H9 (cell line): ENCODE data around the gene NLGN3. TPM values are rescaled to one million over a fixed set of nuclear protein-coding genes. Genes with fewer than 3 reads are reported as not detected.

Source experiments
- DNase-seq: peaks from one replicate; pipeline ENCODE4 v3.0.0-alpha.2; 2017
- H2AFZ ChIP-seq: one replicate; pipeline ENCODE4 v1.6.1; 2013; ENCODE audit warnings: mild to moderate bottlenecking, low read length, control low read depth, moderate library complexity
- H2AK5ac ChIP-seq: 2 replicates; pipeline ENCODE4 v1.6.1; 2013; ENCODE audit warnings: low read length, control low read depth, mixed read lengths; ENCODE audit not compliant: insufficient read length
- H2BK120ac ChIP-seq: one replicate; pipeline ENCODE4 v1.6.1; 2013; ENCODE audit warnings: low read depth, mild to moderate bottlenecking, low read length, control low read depth, inconsistent platforms; ENCODE audit not compliant: poor library complexity, severe bottlenecking
- H2BK12ac ChIP-seq: 2 replicates; pipeline ENCODE4 v1.6.1; 2013; ENCODE audit warnings: low read length, control low read depth, mixed read lengths, low read depth; ENCODE audit not compliant: insufficient read length
- H2BK15ac ChIP-seq: 2 replicates; pipeline ENCODE4 v1.6.1; 2013; ENCODE audit warnings: low read depth, low read length, control low read depth
- H2BK20ac ChIP-seq: one replicate; pipeline ENCODE4 v1.6.1; 2013; ENCODE audit warnings: low read depth, mild to moderate bottlenecking, low read length, control low read depth, inconsistent platforms; ENCODE audit not compliant: poor library complexity, severe bottlenecking
- H2BK5ac ChIP-seq: 2 replicates; pipeline ENCODE4 v1.6.1; 2013; ENCODE audit warnings: low read length, control low read depth, mixed read lengths; ENCODE audit not compliant: insufficient read length
- H3K14ac ChIP-seq: 2 replicates; pipeline ENCODE4 v1.6.1; 2013; ENCODE audit warnings: low read length, control low read depth; ENCODE audit not compliant: insufficient read depth
- H3K18ac ChIP-seq: 2 replicates; pipeline ENCODE4 v1.6.1; 2013; ENCODE audit warnings: low read depth, mild to moderate bottlenecking, mixed read lengths, low read length, control low read depth; ENCODE audit not compliant: insufficient read length
- H3K23ac ChIP-seq: 2 replicates; pipeline ENCODE4 v1.6.1; 2013; ENCODE audit warnings: low read length, control low read depth, mixed read lengths, low read depth; ENCODE audit not compliant: insufficient read length
- H3K23me2 ChIP-seq: 2 replicates; pipeline ENCODE4 v1.6.1; 2013; ENCODE audit warnings: low read depth, mild to moderate bottlenecking, mixed read lengths, low read length, control low read depth; ENCODE audit not compliant: insufficient read length, poor library complexity, severe bottlenecking
- H3K27ac ChIP-seq: 2 replicates; pipeline ENCODE4 v1.5.1; 2013; ENCODE audit warnings: low read length, control low read depth, mixed read lengths, low read depth; ENCODE audit not compliant: insufficient read length
- H3K27me3 ChIP-seq: 2 replicates; pipeline ENCODE4 v1.6.1; 2013; ENCODE audit warnings: low read length, control low read depth, inconsistent platforms; ENCODE audit not compliant: insufficient read depth
- H3K4ac ChIP-seq: 2 replicates; pipeline ENCODE4 v1.6.1; 2013; ENCODE audit warnings: low read depth, mild to moderate bottlenecking, control low read depth, inconsistent platforms, low read length, moderate library complexity
- H3K4me1 ChIP-seq: 2 replicates; pipeline ENCODE4 v1.6.1; 2013; ENCODE audit warnings: low read length, control low read depth, inconsistent platforms; ENCODE audit not compliant: insufficient read depth
- H3K4me2 ChIP-seq: 2 replicates; pipeline ENCODE4 v1.6.1; 2013; ENCODE audit warnings: low read length, control low read depth, mixed read lengths; ENCODE audit not compliant: insufficient read length, insufficient read depth
- H3K56ac ChIP-seq: 2 replicates; pipeline ENCODE4 v1.6.1; 2013; ENCODE audit warnings: low read depth, mild to moderate bottlenecking, mixed read lengths, low read length, control low read depth; ENCODE audit not compliant: insufficient read length
- H3K79me1 ChIP-seq: 2 replicates; pipeline ENCODE4 v1.6.1; 2013; ENCODE audit warnings: low read depth, mild to moderate bottlenecking, moderate library complexity, low read length, control low read depth, inconsistent platforms; ENCODE audit not compliant: insufficient read depth, poor library complexity, severe bottlenecking
- H3K79me2 ChIP-seq: 2 replicates; pipeline ENCODE4 v1.6.1; 2013; ENCODE audit warnings: low read length, control low read depth, inconsistent platforms; ENCODE audit not compliant: insufficient read depth
- H3K9ac ChIP-seq: 2 replicates; pipeline ENCODE4 v1.6.1; 2013; ENCODE audit warnings: low read length, control low read depth, mixed read lengths; ENCODE audit not compliant: insufficient read length; ENCODE audit errors: extremely low read depth
- H3K9me3 ChIP-seq: one replicate; pipeline ENCODE4 v1.6.1; 2013; ENCODE audit warnings: low read depth, low read length, inconsistent platforms; ENCODE audit not compliant: control insufficient read depth
- H3T11ph ChIP-seq: one replicate; pipeline ENCODE4 v1.6.1; 2013; ENCODE audit warnings: mild to moderate bottlenecking, low read length, control low read depth, inconsistent platforms
- H4K20me1 ChIP-seq: one replicate; pipeline ENCODE4 v1.6.1; 2013; ENCODE audit not compliant: control insufficient read depth, insufficient read length, insufficient read depth
- H4K5ac ChIP-seq: 2 replicates; pipeline ENCODE4 v1.6.1; 2013; ENCODE audit warnings: low read depth, mild to moderate bottlenecking, mixed read lengths, low read length, control low read depth; ENCODE audit not compliant: insufficient read length
- H4K8ac ChIP-seq: replicated peaks from 2 replicates; pipeline ENCODE4 v1.6.1; 2013; ENCODE audit warnings: low read length, control low read depth, mixed read lengths, low read depth; ENCODE audit not compliant: insufficient read length
- H4K91ac ChIP-seq: 2 replicates; pipeline ENCODE4 v1.6.1; 2013; ENCODE audit warnings: low read depth, mild to moderate bottlenecking, moderate library complexity, mixed read lengths, low read length, control low read depth; ENCODE audit not compliant: insufficient read length
- H3K27ac Mint-ChIP-seq, 3 experiments: 2 replicates in 2 of 3; 3 replicates in 1 of 3; pipeline ENCODE4 v1.8.0; 2020 to 2021; ENCODE audit warnings: mixed read lengths in 3 of 3, mild to moderate bottlenecking in 1 of 3, moderate library complexity in 1 of 3
- H3K27me3 Mint-ChIP-seq: 2 replicates; pipeline ENCODE4 v1.8.0; 2021; ENCODE audit warnings: low read depth, mild to moderate bottlenecking, moderate library complexity, mixed read lengths
- H3K36me3 Mint-ChIP-seq, 3 experiments: 2 replicates in 2 of 3; 3 replicates in 1 of 3; pipeline ENCODE4 v1.8.0; 2020 to 2021; ENCODE audit warnings: low read depth in 3 of 3, mixed read lengths in 3 of 3; ENCODE audit not compliant: insufficient read depth in 1 of 3
- H3K4me1 Mint-ChIP-seq, 2 experiments: 2 replicates each; pipeline ENCODE4 v1.8.0; 2020; ENCODE audit warnings: mixed read lengths in 2 of 2
- H3K4me3 Mint-ChIP-seq, 2 experiments: 2 replicates in 1 of 2; 3 replicates in 1 of 2; pipeline ENCODE4 v1.8.0; 2020 to 2021; ENCODE audit warnings: mild to moderate bottlenecking in 2 of 2, mixed read lengths in 2 of 2, moderate library complexity in 1 of 2
- H3K9me3 Mint-ChIP-seq, 2 experiments: 2 replicates in 1 of 2; 3 replicates in 1 of 2; pipeline ENCODE4 v1.8.0; 2020; ENCODE audit warnings: mild to moderate bottlenecking in 2 of 2, mixed read lengths in 2 of 2, moderate library complexity in 1 of 2
- CTCF ChIP-seq: fragments of 200-600 bp; sonication (generic); conservative IDR thresholded peaks from 3 replicates; pipeline ENCODE4 v1.8.0; 2021; ENCODE audit warnings: antibody characterized with exemption, mild to moderate bottlenecking
- WGBS: extraction: QIAGEN DNeasy Blood & Tissue Kit; methylation state at CpG from one replicate; pipeline ENCODE4 v1.1.7; 2013; ENCODE audit warnings: missing lambda C conversion rate, low lambda C conversion rate, mixed read lengths; ENCODE audit not compliant: insufficient read length; ENCODE audit errors: extremely low coverage; 5-methylcytosine and 5-hydroxymethylcytosine counted together
- total RNA-seq: library from RNA; stranded (reverse); gene quantifications from 2 replicates; pipeline ENCODE4 v1.2.1, GENCODE V29; 2021

The NLGN3 gene
- total RNA-seq, 1 experiment from 2014 or later: 3.6 TPM

DNA sequence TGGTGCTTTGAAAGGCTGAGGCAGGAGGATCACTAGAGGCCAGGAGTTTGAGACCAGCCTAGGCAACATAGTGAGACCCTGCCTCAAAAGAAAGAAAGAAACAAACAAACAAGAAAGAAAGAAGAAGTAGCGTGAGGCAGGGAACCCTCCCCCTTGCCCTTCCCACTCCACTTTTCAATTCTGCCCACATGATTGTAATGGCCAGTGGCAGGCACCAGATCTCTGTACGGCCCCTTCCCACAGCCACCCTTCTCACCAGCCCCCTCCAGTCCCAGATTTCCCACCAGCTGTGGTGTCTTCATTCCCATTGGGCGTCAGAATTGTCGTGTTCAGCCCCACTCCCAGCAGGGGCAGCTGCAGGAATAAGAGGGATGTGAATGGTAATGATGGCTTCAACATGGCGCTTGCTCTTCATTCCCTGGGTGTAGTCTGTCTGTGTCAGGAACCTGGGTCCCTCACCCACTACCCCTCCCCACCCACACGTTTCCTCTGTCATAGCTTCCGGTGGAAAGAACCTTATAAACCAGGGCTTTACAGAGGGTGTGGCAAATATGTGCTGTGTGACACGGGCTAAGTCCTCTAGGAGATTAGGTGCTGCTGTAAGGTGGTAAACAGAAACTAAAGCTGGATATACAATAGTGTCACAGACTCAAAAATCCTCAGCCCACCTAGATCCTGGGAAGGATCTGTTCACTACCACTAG lies 33.3 kb upstream of the NLGN3 start, which contains the start of gene IL2RG:
IL2RG (minus strand) TSS at position 437 of the 703 bp plus-strand sequence; CDS start at position 399, 38 bp downstream.
- Histone ChIP-seq H3K9ac (no peak within 1 kb of the TSS), H2BK120ac (no peak within 1 kb of the TSS), H4K91ac (no peak within 1 kb of the TSS), H2AFZ (no peak within 1 kb of the TSS), H3K4ac (no peak within 1 kb of the TSS), H4K5ac (no peak within 1 kb of the TSS), H2BK5ac (no peak within 1 kb of the TSS), H3K56ac (no peak within 1 kb of the TSS), H3K14ac (no peak within 1 kb of the TSS), H3K27ac (no peak within 1 kb of the TSS), H4K20me1 (no peaks in the 10 kb centered on the region), H3K4me2 (no peak within 1 kb of the TSS), H3K23ac (no peak within 1 kb of the TSS), H2BK15ac (no peak within 1 kb of the TSS), H3T11ph (no peak within 1 kb of the TSS), H2BK20ac (no peak within 1 kb of the TSS), H4K8ac (no peak within 1 kb of the TSS), H3K18ac (no peak within 1 kb of the TSS), H3K79me2 (no peaks in the 10 kb centered on the region), H3K23me2 (no peaks in the 10 kb centered on the region), H3K4me1 (no peaks in the 10 kb centered on the region), H3K79me1 (no peaks in the 10 kb centered on the region), H2BK12ac (no peak within 1 kb of the TSS), H3K9me3 (peaks cover 24% of the 10 kb centered on the region), H2AK5ac (no peak within 1 kb of the TSS), H3K27me3 (no peaks in the 10 kb centered on the region)
- TF ChIP-seq CTCF: no peak
- H3K27ac Mint-ChIP-seq: no peak within 1 kb of the TSS
- H3K4me1 Mint-ChIP-seq: peaks cover 2 to 16% of the 10 kb centered on the region in 2 experiments; a peak in 3 of 4 replicates
- peaks cover 83% of the 10 kb centered on the region for H3K27me3 Mint-ChIP-seq
- H3K36me3 Mint-ChIP-seq: no peaks in the 10 kb centered on the region; a peak in 1 of 7 replicates
- no CpG with 5 or more reads among the region's 8 CpGs for WGBS
- peaks cover 67 to 72% of the 10 kb centered on the region in 2 experiments for H3K9me3 Mint-ChIP-seq
- H3K4me3 Mint-ChIP-seq: no peak within 1 kb of the TSS; a peak in 1 of 5 replicates
- no peak for DNase-seq
